Memory B cell (primary cell): ENCODE data around the gene MB.

Experiments
- ATAC-seq: fragments of 150-1000 bp; cut with Tn5 transposase; 2 replicates; pipeline ENCODE4 v1.10.0; 2021; ENCODE audit warnings: low read depth, mild to moderate bottlenecking, moderate library complexity
- DNase-seq, 2 donors: peaks; one replicate each; pipeline ENCODE4 v3.0.0; 2022; ENCODE audit warnings: low spot score in 2 of 2
- H3K27ac Mint-ChIP-seq: one replicate; pipeline ENCODE4 v1.8.0; 2022; ENCODE audit warnings: mild to moderate bottlenecking, moderate library complexity, mixed read lengths
- H3K27me3 Mint-ChIP-seq: one replicate; pipeline ENCODE4 v1.8.0; 2022; ENCODE audit warnings: mixed read lengths
- H3K36me3 Mint-ChIP-seq: one replicate; pipeline ENCODE4 v1.8.0; 2022; ENCODE audit warnings: mild to moderate bottlenecking, mixed read lengths
- H3K4me1 Mint-ChIP-seq: one replicate; pipeline ENCODE4 v1.8.0; 2022; ENCODE audit warnings: mixed read lengths
- H3K4me3 Mint-ChIP-seq: one replicate; pipeline ENCODE4 v1.8.0; 2022; ENCODE audit warnings: mild to moderate bottlenecking, moderate library complexity, mixed read lengths
- H3K9me3 Mint-ChIP-seq: one replicate; pipeline ENCODE4 v1.8.0; 2022; ENCODE audit warnings: mixed read lengths

Gene MB

DNA sequence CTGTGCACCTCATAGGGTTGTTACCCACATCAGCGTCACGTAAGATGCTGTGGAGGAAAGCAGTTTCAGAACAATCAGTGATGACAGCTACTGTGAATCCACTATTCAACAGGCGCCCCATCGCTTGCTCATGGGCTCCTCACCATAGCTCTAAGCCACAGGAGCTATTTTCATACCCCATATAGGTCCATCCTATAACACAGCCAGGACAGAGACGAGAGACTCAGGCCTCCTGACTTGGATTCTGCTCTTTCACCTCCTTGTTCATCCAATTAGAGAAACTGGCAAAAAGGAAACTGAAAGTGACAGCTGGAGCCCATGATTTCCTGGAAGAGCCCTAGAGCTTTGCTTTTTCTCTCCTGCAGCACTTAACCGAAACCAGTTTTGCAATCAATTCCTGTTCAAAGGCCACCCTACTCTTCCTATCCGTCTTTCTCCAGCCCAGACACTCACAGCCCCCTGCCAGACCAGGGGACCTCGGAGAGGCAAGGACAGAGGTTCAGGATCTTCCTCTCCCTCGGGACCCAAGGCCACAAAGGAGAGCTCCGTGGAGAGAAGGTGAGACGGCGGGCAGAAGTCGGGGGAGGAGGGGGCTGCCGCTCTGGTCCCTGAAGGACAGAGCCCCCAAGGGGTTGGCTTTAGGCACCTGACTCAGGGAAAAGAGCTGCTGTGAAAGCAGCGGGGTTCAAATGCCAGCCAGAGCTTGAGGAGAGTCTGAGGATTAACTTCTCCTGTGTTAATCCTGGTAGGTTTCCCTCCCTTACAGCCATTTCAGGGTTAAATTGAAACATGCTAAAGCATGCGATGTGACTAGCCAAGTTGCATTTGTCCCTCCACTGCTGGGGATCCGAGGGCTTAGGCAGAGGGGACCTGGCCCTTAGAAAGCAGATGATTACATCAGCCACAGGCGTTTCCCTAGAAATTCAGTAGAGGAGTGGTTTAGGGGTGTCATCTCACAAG is 31.2 kb upstream of the MB start, which contains the start of gene APOL6:
TSS of gene APOL6 (plus strand) at position 381 of the 960 bp plus-strand sequence. CDS start 7,980 bp downstream, outside the sequence.
- peaks cover 27% of the 10 kb centered on the region for H3K4me1 Mint-ChIP-seq
- DNase-seq (peak in 1 of 2 donors; percentile 40), ATAC-seq (peak; percentile 73)
- peaks cover 3% of the 10 kb centered on the region for H3K36me3 Mint-ChIP-seq
- peak within 1 kb of the TSS; percentile 100 for H3K4me3 Mint-ChIP-seq
- no peaks in the 10 kb centered on the region for H3K27me3 Mint-ChIP-seq
- H3K27ac Mint-ChIP-seq: peak within 1 kb of the TSS; percentile 98
- no peaks in the 10 kb centered on the region for H3K9me3 Mint-ChIP-seq

GRCh38 chr22:35645646-35646045 is 28.5 kb upstream of the MB start:
- Mint-ChIP-seq H3K27ac (no peak overlapping the region), H3K36me3 (no peaks in the 10 kb centered on the region), H3K4me3 (no peak overlapping the region), H3K27me3 (no peaks in the 10 kb centered on the region), H3K4me1 (peaks cover 24% of the 10 kb centered on the region), H3K9me3 (no peaks in the 10 kb centered on the region)
- ATAC-seq: no peak
- no peak for DNase-seq

DNA sequence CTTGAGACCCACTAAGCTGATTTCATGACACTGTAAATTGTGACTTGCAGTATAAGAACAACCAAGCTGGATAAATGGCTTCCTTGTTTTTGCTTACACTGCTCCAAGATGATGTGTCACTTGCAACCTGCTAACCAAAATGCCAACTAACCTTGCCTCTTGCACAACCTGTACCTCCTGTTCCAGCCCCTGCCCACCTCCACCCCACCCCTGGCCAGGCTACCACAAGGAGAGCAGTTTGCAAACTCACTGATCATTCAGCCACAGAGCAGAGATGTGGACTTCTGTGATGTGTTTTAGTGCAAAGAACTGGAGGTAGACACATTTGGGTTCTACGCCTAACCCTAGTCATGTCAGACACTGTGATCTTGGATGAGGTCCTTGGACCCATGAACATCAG is 26.9 kb upstream of the MB start:
- no peak overlapping the region for H3K4me3 Mint-ChIP-seq
- DNase-seq: no peak
- no peaks in the 10 kb centered on the region for H3K36me3 Mint-ChIP-seq
- H3K4me1 Mint-ChIP-seq: peaks cover 14% of the 10 kb centered on the region
- H3K9me3 Mint-ChIP-seq: no peaks in the 10 kb centered on the region
- H3K27me3 Mint-ChIP-seq: no peaks in the 10 kb centered on the region
- no peak for ATAC-seq
- H3K27ac Mint-ChIP-seq: no peak overlapping the region

GRCh38 chr22:35642305-35642741 is 25.2 kb upstream of the MB start:
- H3K36me3 Mint-ChIP-seq: no peaks in the 10 kb centered on the region
- H3K4me1 Mint-ChIP-seq: peaks cover 5% of the 10 kb centered on the region
- H3K9me3 Mint-ChIP-seq: no peaks in the 10 kb centered on the region
- H3K27ac Mint-ChIP-seq: no peak overlapping the region
- ATAC-seq (no peak), DNase-seq (no peak)
- no peak overlapping the region for H3K4me3 Mint-ChIP-seq
- peaks cover 4% of the 10 kb centered on the region for H3K27me3 Mint-ChIP-seq

DNA sequence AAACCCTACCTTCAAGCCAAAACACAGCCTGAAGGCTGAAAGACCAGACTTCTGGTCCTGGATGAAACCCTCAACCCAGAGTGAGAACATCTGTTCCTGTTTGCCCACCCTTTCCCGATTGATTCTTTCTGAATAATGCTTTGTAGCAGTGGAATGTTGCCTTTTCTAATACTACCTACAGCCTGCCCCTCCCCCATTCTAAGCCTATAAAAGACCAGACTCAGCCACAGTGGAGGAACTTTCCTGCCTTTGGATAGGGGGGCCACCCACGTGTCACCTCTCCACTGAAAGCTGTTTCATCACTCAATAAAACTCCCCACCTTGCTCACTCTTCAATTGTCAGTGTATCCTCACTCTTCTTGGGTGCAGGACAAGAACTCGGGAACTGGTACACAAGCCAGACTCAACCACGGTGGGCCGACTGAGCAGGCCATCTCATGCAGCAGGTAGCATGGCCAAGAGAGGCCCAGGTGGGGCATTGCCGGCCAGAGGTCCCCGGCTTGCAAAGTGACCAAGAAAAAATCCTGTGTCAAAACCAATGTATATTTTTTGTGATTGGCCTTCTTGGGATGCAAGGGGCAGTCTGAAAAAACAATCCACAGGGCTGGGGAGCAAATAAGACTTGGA is 24.5 kb upstream of the MB start:
- no peak for ATAC-seq
- Mint-ChIP-seq H3K4me3 (no peak overlapping the region), H3K4me1 (no peaks in the 10 kb centered on the region), H3K27me3 (peaks cover 4% of the 10 kb centered on the region), H3K9me3 (no peaks in the 10 kb centered on the region), H3K27ac (no peak overlapping the region), H3K36me3 (no peaks in the 10 kb centered on the region)
- no peak for DNase-seq

DNA sequence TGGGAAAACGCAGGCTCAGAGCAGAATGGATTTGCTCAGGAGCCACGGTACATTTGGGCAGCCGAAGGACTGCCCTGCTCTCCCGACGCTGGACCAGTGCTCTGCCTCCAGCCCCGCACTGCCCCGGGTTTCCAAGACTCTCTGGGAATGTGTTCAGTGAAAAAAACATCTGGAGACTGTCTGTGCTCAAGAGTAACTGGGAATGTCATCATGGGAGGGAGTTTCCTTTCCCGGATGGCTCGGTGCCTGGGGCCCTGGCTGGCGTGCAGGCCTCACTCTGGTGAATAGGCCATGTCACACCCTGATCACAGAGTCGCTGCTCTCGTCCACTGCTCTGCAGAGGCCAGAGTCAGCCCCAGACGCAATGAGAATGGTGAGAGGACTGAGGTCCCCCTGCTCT is 21.3 kb upstream of the MB start:
- no peak overlapping the region for H3K4me3 Mint-ChIP-seq
- no peak overlapping the region for H3K27ac Mint-ChIP-seq
- peaks cover 2% of the 10 kb centered on the region for H3K4me1 Mint-ChIP-seq
- no peaks in the 10 kb centered on the region for H3K36me3 Mint-ChIP-seq
- H3K9me3 Mint-ChIP-seq: peaks cover 2% of the 10 kb centered on the region
- H3K27me3 Mint-ChIP-seq: peaks cover 9% of the 10 kb centered on the region
- no peak for DNase-seq
- no peak for ATAC-seq

GRCh38 chr22:35638001-35638400 is 20.9 kb upstream of the MB start:
- H3K9me3 Mint-ChIP-seq: peaks cover 2% of the 10 kb centered on the region
- no peak overlapping the region for H3K4me3 Mint-ChIP-seq
- ATAC-seq: no peak
- H3K27ac Mint-ChIP-seq: no peak overlapping the region
- H3K36me3 Mint-ChIP-seq: no peaks in the 10 kb centered on the region
- peaks cover 4% of the 10 kb centered on the region for H3K4me1 Mint-ChIP-seq
- DNase-seq: no peak
- peaks cover 12% of the 10 kb centered on the region for H3K27me3 Mint-ChIP-seq

- H3K9me3 Mint-ChIP-seq: peaks cover 2% of the 10 kb centered on the region
- peaks cover 4% of the 10 kb centered on the region for H3K4me1 Mint-ChIP-seq
- H3K4me3 Mint-ChIP-seq: no peak overlapping the region
- peaks cover 12% of the 10 kb centered on the region for H3K27me3 Mint-ChIP-seq
- DNase-seq (no peak), ATAC-seq (no peak)
- no peak overlapping the region for H3K27ac Mint-ChIP-seq
- H3K36me3 Mint-ChIP-seq: no peaks in the 10 kb centered on the region
Observed at GRCh38 chr22:35637254-35637653, 20.1 kb upstream of the MB start.

DNA sequence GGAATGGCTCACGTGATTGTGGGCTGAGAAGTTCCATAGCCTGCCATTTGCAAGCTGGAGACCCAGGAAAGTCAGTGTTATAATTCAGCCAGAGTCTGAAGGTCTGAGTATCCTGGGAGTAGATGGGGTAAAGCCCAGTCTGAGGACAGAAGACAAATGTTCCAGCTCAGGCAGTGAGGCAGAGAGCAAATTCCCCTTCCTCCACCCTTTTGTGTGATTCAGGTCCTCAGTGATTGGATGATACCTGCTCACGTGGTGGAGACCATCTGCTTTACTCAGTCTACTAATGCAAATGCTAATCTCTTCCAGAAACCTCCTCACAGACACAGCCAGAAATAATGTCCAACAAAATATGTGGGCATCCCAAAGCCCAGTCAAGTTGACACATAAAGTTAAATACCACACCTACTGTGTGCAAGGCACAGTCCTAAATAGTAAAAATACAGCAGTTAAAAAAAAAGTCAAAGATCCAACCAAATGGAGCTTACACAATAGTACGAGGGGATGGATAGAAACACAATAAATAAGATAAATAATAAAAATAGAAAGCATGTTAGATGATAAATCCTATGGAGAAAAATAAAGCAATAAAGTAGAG is 17.9 kb upstream of the MB start:
- no peak overlapping the region for H3K27ac Mint-ChIP-seq
- peaks cover 2% of the 10 kb centered on the region for H3K9me3 Mint-ChIP-seq
- ATAC-seq (no peak), DNase-seq (no peak)
- peaks cover 4% of the 10 kb centered on the region for H3K4me1 Mint-ChIP-seq
- no peaks in the 10 kb centered on the region for H3K36me3 Mint-ChIP-seq
- no peak overlapping the region for H3K4me3 Mint-ChIP-seq
- peaks cover 12% of the 10 kb centered on the region for H3K27me3 Mint-ChIP-seq

GRCh38 chr22:35634015-35634414 is 16.9 kb upstream of the MB start:
- Mint-ChIP-seq H3K4me3 (no peak overlapping the region), H3K27me3 (peaks cover 19% of the 10 kb centered on the region), H3K4me1 (peaks cover 8% of the 10 kb centered on the region), H3K27ac (no peak overlapping the region), H3K9me3 (peaks cover 4% of the 10 kb centered on the region), H3K36me3 (peaks cover 3% of the 10 kb centered on the region)
- no peak for DNase-seq
- ATAC-seq: no peak

- Mint-ChIP-seq H3K4me3 (no peak overlapping the region), H3K4me1 (peaks cover 8% of the 10 kb centered on the region), H3K27ac (no peak overlapping the region), H3K36me3 (peaks cover 3% of the 10 kb centered on the region), H3K9me3 (peaks cover 4% of the 10 kb centered on the region), H3K27me3 (peaks cover 20% of the 10 kb centered on the region)
- DNase-seq: no peak
- ATAC-seq: no peak
Observed at GRCh38 chr22:35633520-35633919, 16.4 kb upstream of the MB start.

- Mint-ChIP-seq H3K27ac (no peak overlapping the region), H3K27me3 (peaks cover 19% of the 10 kb centered on the region), H3K36me3 (peaks cover 3% of the 10 kb centered on the region), H3K4me1 (peaks cover 8% of the 10 kb centered on the region), H3K9me3 (peaks cover 4% of the 10 kb centered on the region), H3K4me3 (no peak overlapping the region)
- ATAC-seq: no peak
- no peak for DNase-seq
Observed at GRCh38 chr22:35632935-35633334, 15.8 kb upstream of the MB start.

GRCh38 chr22:35631597-35631996 is 14.5 kb upstream of the MB start:
- no peak for DNase-seq
- Mint-ChIP-seq H3K36me3 (peaks cover 3% of the 10 kb centered on the region), H3K27ac (no peak overlapping the region), H3K9me3 (peaks cover 4% of the 10 kb centered on the region), H3K4me1 (peaks cover 13% of the 10 kb centered on the region), H3K4me3 (no peak overlapping the region), H3K27me3 (peaks cover 20% of the 10 kb centered on the region)
- peak; percentile 51 for ATAC-seq

DNA sequence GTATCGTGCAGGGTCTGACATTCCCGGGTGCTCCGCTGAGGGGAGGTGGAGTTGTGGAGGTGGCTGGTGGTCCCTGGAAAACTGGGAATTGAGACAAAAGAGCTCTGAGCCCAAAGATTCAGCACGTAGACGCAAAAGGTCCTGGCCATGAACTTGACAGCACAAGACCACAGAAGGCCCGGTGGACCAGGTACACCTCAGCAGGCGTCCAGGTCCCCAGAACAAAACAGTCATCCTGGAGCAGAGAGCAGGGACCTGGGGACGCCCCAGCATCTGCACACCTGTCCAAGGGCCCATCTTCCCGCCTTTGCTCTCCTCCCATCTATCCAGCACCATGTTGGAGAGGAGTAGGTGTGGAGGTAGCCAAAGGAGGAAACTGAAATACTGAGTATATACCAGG is 13.8 kb upstream of the MB start:
- Mint-ChIP-seq H3K4me1 (peaks cover 13% of the 10 kb centered on the region), H3K4me3 (no peak overlapping the region), H3K27ac (no peak overlapping the region), H3K27me3 (peaks cover 25% of the 10 kb centered on the region), H3K9me3 (peaks cover 4% of the 10 kb centered on the region), H3K36me3 (peaks cover 3% of the 10 kb centered on the region)
- DNase-seq (no peak), ATAC-seq (no peak)
